HEK293 (cell line): ENCODE data around the gene HMG20B.
"Not testable (repeated sequence)": the region's sequence is repeated elsewhere in the genome, so short reads cannot be mapped to it uniquely, and the experiment has no call there.

Source experiments
- CTCF ChIP-seq: fragments of 450-650 bp; formaldehyde crosslinking; IDR thresholded peaks from 2 replicates; pipeline ENCODE4 v1.5.1; 2016; ENCODE audit warnings: missing biosample characterization, missing genetic modification characterization
- KLF16 ChIP-seq: fragments of 450-650 bp; formaldehyde crosslinking; IDR thresholded peaks from 2 replicates; pipeline ENCODE4 v1.5.1; 2017; ENCODE audit warnings: missing biosample characterization, missing genetic modification characterization
- YY1 ChIP-seq: fragments of 450-650 bp; formaldehyde crosslinking; IDR thresholded peaks from 2 replicates; pipeline ENCODE4 v1.5.1; 2018; ENCODE audit warnings: missing biosample characterization, missing genetic modification characterization
- ZBTB26 ChIP-seq: fragments of 450-650 bp; formaldehyde crosslinking; optimal IDR thresholded peaks from 2 replicates; pipeline ENCODE3; 2016; ENCODE audit warnings: missing biosample characterization, mild to moderate bottlenecking, missing genetic modification characterization
- ZNF140 ChIP-seq: fragments of 450-650 bp; formaldehyde crosslinking; IDR thresholded peaks from 2 replicates; pipeline ENCODE4 v1.5.1; 2016; ENCODE audit warnings: missing biosample characterization, missing genetic modification characterization
- ZNF211 ChIP-seq: fragments of 450-650 bp; formaldehyde crosslinking; IDR thresholded peaks from 2 replicates; pipeline ENCODE4 v1.5.1; 2016; ENCODE audit warnings: low read depth, missing biosample characterization, missing genetic modification characterization
- ZNF248 ChIP-seq: fragments of 450-650 bp; formaldehyde crosslinking; IDR thresholded peaks from 2 replicates; pipeline ENCODE4 v1.5.1; 2017; ENCODE audit warnings: missing biosample characterization, missing genetic modification characterization
- ZNF311 ChIP-seq: fragments of 450-650 bp; formaldehyde crosslinking; IDR thresholded peaks from 2 replicates; pipeline ENCODE4 v1.5.1; 2017; ENCODE audit warnings: missing biosample characterization, missing genetic modification characterization, borderline replicate concordance
- ZNF362 ChIP-seq: fragments of 450-650 bp; formaldehyde crosslinking; IDR thresholded peaks from 2 replicates; pipeline ENCODE4 v1.5.1; 2016; ENCODE audit warnings: missing biosample characterization, missing genetic modification characterization
- ZSCAN18 ChIP-seq: fragments of 450-650 bp; formaldehyde crosslinking; IDR thresholded peaks from 2 replicates; pipeline ENCODE4 v1.5.1; 2016; ENCODE audit warnings: missing biosample characterization, missing genetic modification characterization

GRCh38 chr19:3581792-3582191, 9.0 kb downstream of the HMG20B start:
- TF ChIP-seq ZNF311 (tag by site-specific recombination); ZNF362 (tag by site-specific recombination); ZSCAN18; CTCF (tag by site-specific recombination); YY1 (tag by site-specific recombination); ZNF140; KLF16; ZBTB26; ZNF248; ZNF211 (tag by site-specific recombination): not testable (repeated sequence)
